ENCODE measurements around the gene SPTBN1.

The SPTBN1 gene

GRCh38 chr2:54434711-54435110, 21.4 kb upstream of the SPTBN1 start:
- no peak for DNase-seq

DNA sequence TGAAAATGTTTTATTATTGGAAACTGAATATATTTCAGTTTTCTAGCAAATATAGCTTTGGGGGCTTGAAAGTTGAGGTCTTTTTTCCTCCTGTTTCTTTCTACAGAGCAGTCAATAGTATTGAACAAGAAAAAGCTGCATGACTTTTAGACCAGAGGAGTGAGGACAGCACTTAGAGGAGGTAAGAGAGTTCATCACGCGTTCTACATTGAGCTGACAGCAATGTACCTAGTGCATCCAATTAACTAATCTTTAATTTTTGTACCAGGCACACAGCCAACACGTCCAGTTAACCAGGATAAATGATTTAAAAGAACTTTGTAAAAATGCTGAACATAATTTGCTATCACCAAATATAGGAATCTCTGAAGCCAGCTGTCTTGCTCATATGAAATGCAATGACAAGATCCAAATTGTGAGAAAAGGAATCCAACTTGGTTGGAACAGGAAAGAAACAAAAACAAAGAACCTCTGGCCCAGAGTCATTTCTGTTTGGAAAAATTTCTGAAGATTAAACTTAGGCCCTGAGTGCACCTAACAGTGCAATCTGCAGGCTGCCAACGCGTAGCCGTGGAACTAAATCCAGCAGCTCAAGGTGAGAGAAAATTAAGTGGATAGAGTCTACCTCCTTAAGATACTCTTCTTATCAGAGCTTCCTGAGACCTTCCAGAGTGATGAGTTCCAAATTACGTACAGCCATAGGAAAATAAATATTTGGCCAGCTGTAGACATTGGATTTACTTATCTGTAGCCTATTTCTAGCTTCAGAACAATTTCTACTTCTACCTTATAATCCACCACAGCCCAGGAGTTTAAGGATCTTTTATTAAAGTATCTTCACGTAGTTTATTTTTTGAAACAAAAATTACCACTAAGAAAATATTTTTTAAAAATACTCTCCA, 20.6 kb upstream of the SPTBN1 start:
- no peak for DNase-seq

GRCh38 chr2:54437588-54437987, 18.5 kb upstream of the SPTBN1 start:
- no peak for DNase-seq

GRCh38 chr2:54438271-54438670, 17.9 kb upstream of the SPTBN1 start:
- no peak for DNase-seq

- no peak for DNase-seq
Observed at GRCh38 chr2:54439582-54439981, 16.5 kb upstream of the SPTBN1 start.

- no peak for DNase-seq
Observed at GRCh38 chr2:54440050-54440449, 16.1 kb upstream of the SPTBN1 start.

DNA sequence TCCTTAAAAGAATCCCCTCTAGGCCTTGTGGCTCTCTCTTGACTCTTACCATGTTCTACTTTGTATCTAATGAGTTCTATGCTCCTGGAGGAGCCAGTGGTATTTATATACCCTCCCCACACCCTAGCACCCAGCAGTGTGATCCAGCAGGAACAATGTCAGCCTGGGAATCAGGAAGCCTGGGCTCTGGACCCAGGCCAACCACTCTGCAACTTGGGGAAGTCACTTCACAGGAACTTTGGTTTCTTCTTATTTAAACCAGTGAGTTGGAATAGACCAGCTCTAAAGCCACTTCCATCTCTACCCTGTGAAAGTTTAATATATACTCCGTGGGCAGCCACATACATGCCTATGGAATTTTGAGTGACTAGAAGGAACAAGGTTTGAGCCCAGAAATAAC, 11.6 kb upstream of the SPTBN1 start:
- DNase-seq: no peak

- DNase-seq: no peak
Observed at GRCh38 chr2:54446122-54446521, 10.0 kb upstream of the SPTBN1 start.

GRCh38 chr2:54446625-54447024, 9.5 kb upstream of the SPTBN1 start:
- DNase-seq: no peak

DNA sequence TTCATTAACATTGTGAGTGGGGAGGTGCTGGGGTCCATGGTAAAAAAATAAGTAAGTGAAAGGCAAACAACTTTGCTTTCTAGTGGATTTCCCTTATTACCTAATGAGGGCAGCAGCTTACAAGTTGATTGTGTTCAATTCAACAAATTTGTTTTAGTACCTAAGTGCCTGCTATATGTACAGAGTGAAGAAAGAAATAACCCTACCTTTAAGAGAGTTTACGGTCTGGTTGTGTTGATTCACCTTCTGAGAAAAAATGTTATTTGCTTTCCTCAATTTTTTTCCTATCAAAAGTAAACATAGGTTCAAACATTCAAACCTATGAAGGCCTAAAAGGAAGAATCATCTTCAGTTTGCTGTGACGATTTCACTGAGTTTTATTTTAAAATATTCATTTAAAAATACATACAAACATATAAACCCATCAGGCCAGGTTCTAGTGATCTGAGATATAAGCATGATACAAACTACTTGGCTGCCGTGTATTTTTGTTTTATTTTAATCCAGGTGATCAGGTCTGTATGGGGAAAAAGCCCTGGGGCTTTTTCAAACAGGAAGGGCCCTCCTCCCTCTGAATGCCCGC, 1.5 kb upstream of the SPTBN1 start:
- no peak for DNase-seq

DNA sequence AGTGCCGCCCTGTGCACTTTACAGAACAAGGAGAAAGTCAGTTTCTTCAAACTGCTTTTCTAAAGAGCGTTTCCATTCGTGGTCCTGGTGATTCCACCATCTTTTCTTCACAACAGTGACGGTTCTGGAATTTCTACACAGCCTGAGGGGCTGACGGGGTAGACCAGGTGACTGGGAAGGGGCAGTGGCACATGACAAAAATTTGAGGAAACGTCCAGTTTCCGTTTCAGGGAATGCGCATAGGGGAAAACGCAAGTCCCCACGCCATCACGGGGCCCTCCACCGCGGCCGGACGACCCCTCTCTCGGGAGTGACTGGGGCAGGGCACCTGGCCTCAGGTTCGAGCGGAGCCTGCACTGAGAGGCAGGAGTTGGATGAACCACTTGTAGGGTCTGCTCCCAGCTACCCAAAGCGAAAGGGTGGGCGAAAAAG, 980 bp upstream of the SPTBN1 start:
- no peak for DNase-seq

- DNase-seq: no peak
Observed at GRCh38 chr2:54456362-54456611, 160 bp downstream of the SPTBN1 start.

GRCh38 chr2:54456612-54457322, 640 bp downstream of the SPTBN1 start:
- no peak for DNase-seq

DNA sequence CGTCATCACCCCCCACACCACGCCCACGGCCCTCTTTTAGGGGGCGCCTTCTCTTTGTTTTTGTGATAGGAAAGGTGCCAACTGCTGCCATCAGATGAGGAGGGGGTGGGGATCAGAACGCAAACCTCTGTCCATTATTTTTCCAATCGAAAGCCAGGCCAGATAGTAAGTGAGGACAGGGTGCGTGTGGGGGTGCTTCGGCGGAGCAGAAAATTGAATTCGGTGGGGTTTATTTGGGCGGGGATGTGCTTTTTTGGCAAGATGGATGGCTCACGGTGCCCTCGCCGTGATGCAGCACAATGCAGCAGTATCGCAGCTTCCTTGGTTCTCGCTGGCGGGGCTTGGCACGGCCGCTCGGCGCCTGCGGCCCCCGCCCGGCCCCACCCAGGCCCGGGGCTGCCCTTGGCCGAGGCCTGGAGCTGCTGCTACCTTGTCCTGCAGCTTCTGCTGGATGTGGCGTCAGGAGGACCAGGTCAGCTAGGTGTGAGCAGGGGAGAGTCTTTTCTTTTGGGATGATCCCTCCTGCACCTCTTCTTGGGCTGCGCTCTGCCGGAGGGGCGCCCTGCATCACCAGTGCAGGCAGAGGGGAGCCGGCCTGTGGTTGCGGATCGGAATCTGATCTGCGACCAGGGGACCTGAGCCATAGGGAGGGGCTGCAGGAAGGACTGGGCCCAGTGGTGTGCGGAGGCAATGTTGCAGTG, 1.3 kb downstream of the SPTBN1 start:
- DNase-seq: no peak

DNA sequence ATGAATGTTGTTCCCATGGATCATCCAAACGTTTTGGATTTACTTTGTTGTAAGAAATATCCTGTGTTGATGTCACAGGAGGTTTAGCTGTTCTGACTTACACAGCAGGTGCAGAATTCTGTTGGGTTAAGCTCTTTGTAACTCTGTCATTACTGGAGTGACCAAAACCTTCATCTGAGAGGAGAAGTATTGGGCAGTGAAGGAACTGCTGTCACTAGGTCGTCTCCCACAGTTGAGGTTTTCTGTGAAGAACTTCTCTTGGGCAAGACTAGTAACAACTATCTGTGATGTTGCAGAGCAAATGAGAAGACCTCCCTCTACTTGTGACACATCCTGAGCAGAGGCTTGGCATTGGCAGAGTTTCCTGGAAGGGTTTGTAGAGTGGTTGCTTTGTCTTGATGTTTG, 2.9 kb downstream of the SPTBN1 start:
- no peak for DNase-seq

- DNase-seq: no peak
Observed at GRCh38 chr2:54461261-54461660, 5.1 kb downstream of the SPTBN1 start.

DNA sequence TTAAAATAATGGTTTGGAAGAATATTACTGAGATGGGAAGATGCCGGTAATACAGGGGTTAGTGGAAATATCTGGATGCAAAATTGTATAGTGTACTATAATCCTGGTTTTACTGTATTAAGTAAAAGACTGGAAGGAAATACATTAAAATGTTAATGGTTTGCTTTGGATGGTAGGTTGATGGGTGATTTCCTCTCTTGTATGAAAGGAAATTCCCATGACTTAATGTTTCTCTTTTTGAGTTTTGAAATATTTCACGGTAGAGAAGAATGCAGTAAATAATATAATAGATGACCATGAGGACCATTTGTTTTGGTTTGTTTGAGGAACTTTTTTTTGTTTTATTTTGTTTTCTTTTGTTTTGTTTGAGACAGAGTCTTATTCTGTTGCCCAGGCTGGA, 8.2 kb downstream of the SPTBN1 start:
- DNase-seq: no peak

DNA sequence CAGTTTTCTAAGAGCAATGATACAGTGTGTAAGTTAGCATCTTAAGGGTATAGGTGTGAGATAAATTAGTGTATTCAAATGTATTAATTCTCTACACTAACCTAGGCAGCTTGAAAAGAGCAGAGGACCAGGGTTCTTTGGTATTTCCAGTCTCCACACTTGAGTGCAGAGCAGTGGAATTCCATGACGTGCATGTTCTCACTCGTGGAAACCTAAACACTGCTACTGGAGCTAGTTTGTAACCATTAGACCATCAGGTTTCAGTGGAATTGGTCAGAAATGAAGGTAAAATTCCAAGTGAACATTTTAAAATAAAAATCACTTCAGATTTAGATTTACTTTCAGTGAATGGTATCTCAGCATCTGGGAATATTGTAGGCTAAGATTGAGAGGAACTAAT, 9.0 kb downstream of the SPTBN1 start:
- no peak for DNase-seq

GRCh38 chr2:54466870-54467269, 10.7 kb downstream of the SPTBN1 start:
- DNase-seq: no peak

GRCh38 chr2:54468673-54469072, 12.5 kb downstream of the SPTBN1 start:
- DNase-seq: no peak

DNA sequence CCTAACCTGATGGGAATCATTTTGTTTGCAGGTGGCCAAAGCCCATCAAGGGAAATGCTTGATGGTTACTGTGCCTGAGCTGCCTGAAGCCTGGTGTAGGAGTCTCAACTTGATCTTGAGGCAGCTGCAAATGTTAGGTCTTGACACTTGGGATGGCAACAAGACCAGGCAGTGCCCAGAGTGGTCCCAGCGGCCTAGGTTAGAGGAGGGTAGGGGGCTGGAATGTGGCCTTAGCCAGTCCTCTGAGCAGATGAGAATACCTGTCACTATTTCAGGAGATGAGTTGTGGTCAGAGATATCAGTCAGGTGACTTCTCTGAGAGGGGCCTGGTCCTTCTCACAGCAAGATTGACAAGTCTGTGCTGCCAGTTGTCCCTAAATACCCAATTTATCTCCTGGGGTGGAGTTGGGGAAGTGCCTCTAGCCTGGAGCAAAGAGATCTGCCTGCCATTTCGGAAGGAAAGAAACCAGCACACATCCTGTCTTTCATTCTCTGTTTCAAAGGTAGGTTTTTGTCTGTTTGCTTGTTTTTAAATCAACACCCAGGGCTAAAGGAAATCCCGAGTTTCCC, 13.4 kb downstream of the SPTBN1 start:
- no peak for DNase-seq

DNA sequence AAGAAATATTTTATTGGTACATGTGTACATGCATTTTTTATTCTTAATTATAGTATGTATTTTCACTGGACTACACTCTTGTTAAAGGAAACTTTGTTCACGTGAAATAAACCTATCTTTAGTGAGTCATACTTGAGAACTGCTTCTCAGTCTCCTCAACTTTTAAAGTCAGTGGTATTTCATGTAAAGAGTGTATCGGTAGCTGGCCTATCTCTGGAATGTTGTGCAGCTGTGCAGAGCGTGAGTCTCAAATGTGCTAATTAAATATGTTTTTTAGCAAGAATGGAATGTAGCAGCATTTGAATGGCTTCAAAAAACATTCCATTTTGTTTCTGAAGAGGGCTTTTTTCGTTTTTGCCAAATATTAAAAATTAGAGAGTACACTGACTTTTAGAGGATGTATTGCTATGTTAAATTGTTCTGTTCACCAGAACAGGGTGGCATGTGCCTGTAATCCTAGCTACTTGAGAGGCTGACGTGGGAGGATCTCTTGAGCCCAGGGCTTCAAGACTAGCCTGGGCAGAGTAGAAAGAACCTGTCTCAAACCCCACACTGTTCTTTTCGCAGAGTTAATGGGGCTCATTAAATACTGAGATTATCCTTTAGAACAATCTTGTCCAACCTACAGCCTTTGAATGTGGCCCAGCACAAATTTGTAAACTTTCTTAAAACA, 14.3 kb downstream of the SPTBN1 start:
- no peak for DNase-seq
